Activated CD4-positive, alpha-beta memory T cell treated with anti-CD3 and anti-CD28 coated beads for 36 hours (primary cell): ENCODE measurements around the gene GRM7. TPM values are rescaled to one million over a fixed set of nuclear protein-coding genes. Genes with fewer than 3 reads are reported as not detected.

Experiments used
- CTCF ChIA-PET: fragments of 350-600 bp; sonication (Branson Sonifier 250); formaldehyde crosslinking; loops from one replicate; lab custom pipeline; 2021; ENCODE audit warnings: antibody characterized with exemption, inconsistent platforms; lab: Charles Lee
- POLR2A ChIA-PET: fragments of 350-600 bp; sonication (Branson Sonifier 250); formaldehyde crosslinking; loops from one replicate; lab custom pipeline; 2021; ENCODE audit warnings: antibody characterized with exemption; lab: Charles Lee
- DNase-seq: peaks from one replicate; pipeline ENCODE4 v3.0.0-alpha.2; 2020
- H3K27ac Mint-ChIP-seq: one replicate; pipeline ENCODE4 v1.8.0; 2021; ENCODE audit warnings: mixed read lengths
- H3K27me3 Mint-ChIP-seq: one replicate; pipeline ENCODE4 v1.8.0; 2021; ENCODE audit warnings: mixed read lengths
- H3K36me3 Mint-ChIP-seq: one replicate; pipeline ENCODE4 v1.8.0; 2021; ENCODE audit warnings: mixed read lengths
- H3K4me1 Mint-ChIP-seq: one replicate; pipeline ENCODE4 v1.8.0; 2021; ENCODE audit warnings: low read depth, mixed read lengths
- H3K4me3 Mint-ChIP-seq: one replicate; pipeline ENCODE4 v1.8.0; 2021; ENCODE audit warnings: mild to moderate bottlenecking, mixed read lengths
- H3K9me3 Mint-ChIP-seq: one replicate; pipeline ENCODE4 v1.8.0; 2021; ENCODE audit warnings: mixed read lengths
- intact Hi-C: fragments of 100-400 bp; cut with micrococcal nuclease; formaldehyde crosslinking; loops from one replicate; pipeline ENCODE4 v1.15.1; 2023
- total RNA-seq, 2 experiments: library from RNA; stranded (reverse); gene quantifications; one replicate each; pipeline ENCODE4 v1.2.3, GENCODE V29; 2021

GRM7 gene
- total RNA-seq, 2 experiments from 2014 or later = not detected

GRCh38 chr3:7678521-7678920 is 817.6 kb downstream of the GRM7 start:
- Mint-ChIP-seq H3K27me3 (no peaks in the 10 kb centered on the region), H3K36me3 (no peaks in the 10 kb centered on the region), H3K27ac (no peak overlapping the region), H3K4me3 (no peak overlapping the region), H3K9me3 (peaks cover 3% of the 10 kb centered on the region), H3K4me1 (no peaks in the 10 kb centered on the region)
- DNase-seq = no peak
- POLR2A ChIA-PET = no interaction called here
- intact Hi-C loops = no loop called here
- CTCF ChIA-PET = no interaction called here

GRCh38 chr3:7682822-7683229 is 821.9 kb downstream of the GRM7 start:
- Mint-ChIP-seq H3K9me3 (peaks cover 3% of the 10 kb centered on the region), H3K36me3 (no peaks in the 10 kb centered on the region), H3K27me3 (no peaks in the 10 kb centered on the region), H3K4me1 (no peaks in the 10 kb centered on the region), H3K27ac (no peak overlapping the region), H3K4me3 (no peak overlapping the region)
- DNase-seq = no peak
- POLR2A ChIA-PET = no interaction called here
- intact Hi-C loops = no loop called here
- CTCF ChIA-PET = no interaction called here

- Mint-ChIP-seq H3K27ac (no peak overlapping the region), H3K36me3 (no peaks in the 10 kb centered on the region), H3K9me3 (peaks cover 3% of the 10 kb centered on the region), H3K27me3 (no peaks in the 10 kb centered on the region), H3K4me1 (no peaks in the 10 kb centered on the region), H3K4me3 (no peak overlapping the region)
- intact Hi-C loops = no loop called here
- ChIA-PET POLR2A (no interaction called here), CTCF (no interaction called here)
- no peak for DNase-seq
These were observed 822.5 kb downstream of the GRM7 start for GRCh38 chr3:7683426-7683825.

GRCh38 chr3:7684182-7684715 is 823.3 kb downstream of the GRM7 start:
- no peaks in the 10 kb centered on the region for H3K27me3 Mint-ChIP-seq
- H3K4me1 Mint-ChIP-seq = no peaks in the 10 kb centered on the region
- H3K36me3 Mint-ChIP-seq = no peaks in the 10 kb centered on the region
- no peak overlapping the region for H3K4me3 Mint-ChIP-seq
- ChIA-PET CTCF (interaction anchor here (0.6 kb wide), 1 partner anchor 204 kb away, joined by 3 read pairs; no protein-coding TSS in a partner anchor), POLR2A (no interaction called here)
- no peak for DNase-seq
- H3K27ac Mint-ChIP-seq = no peak overlapping the region
- intact Hi-C loops = no loop called here
- peaks cover 3% of the 10 kb centered on the region for H3K9me3 Mint-ChIP-seq

DNA sequence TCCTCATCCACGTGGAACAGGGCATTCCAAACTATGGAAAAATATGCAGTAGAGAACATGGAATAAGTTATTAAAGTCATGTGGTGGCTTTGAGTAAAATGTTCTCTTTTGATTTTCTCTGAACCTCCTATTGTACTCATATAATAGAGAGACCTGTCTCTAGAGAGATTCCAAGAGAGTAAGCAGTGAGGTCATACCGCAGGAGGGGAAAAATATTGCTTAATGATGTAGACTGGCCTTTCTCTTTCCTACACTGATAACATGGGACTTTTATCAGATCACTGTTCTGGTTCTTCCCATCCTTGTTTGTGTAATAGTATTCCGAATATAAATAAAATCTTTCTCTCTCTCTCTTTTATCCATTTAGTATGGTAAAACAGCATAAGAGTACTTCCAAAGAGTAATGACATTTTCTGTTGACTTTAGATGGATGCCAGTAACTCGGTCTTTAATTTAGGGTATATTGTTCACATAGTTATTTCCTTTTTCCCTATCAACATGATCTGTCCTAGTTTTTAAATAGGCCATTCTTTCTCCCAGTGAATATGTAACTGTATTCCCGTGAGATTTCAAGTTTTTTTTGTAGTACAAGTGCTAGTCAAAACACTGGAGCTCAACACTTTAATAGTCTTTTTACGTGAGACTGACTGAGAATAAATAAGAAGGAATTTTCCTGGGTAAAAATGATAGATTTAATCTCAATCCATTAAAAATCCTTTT is 826.7 kb downstream of the GRM7 start:
- Mint-ChIP-seq H3K4me1 (no peaks in the 10 kb centered on the region), H3K27me3 (no peaks in the 10 kb centered on the region), H3K36me3 (no peaks in the 10 kb centered on the region), H3K27ac (no peak overlapping the region), H3K4me3 (no peak overlapping the region), H3K9me3 (no peaks in the 10 kb centered on the region)
- intact Hi-C loops = no loop called here
- no peak for DNase-seq
- ChIA-PET POLR2A (no interaction called here), CTCF (no interaction called here)

DNA sequence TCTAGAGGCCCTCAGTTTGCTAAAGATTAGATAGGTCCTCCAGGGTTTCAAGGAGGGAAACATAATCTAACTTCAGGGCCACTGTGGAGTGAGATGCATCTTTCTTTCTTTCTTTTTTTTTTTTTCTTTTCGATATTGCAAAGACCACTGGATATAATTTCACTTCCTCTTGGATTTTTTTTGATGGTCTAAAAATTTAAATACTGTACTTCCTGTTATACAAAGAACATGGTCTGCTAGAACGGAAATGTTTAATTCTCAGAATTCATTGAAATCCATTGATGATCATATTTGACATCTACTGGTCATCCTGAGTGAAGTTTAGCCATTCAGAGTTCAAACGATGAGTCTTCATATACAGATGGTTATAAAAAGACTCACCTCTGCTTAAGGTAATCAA is 832.0 kb downstream of the GRM7 start:
- ChIA-PET CTCF (no interaction called here), POLR2A (no interaction called here)
- Mint-ChIP-seq H3K36me3 (no peaks in the 10 kb centered on the region), H3K4me3 (no peak overlapping the region), H3K9me3 (no peaks in the 10 kb centered on the region), H3K27me3 (no peaks in the 10 kb centered on the region), H3K27ac (no peak overlapping the region), H3K4me1 (no peaks in the 10 kb centered on the region)
- no peak for DNase-seq
- intact Hi-C loops = no loop called here

- ChIA-PET POLR2A (no interaction called here), CTCF (no interaction called here)
- DNase-seq = no peak
- Mint-ChIP-seq H3K27me3 (no peaks in the 10 kb centered on the region), H3K4me3 (no peak overlapping the region), H3K36me3 (no peaks in the 10 kb centered on the region), H3K9me3 (no peaks in the 10 kb centered on the region), H3K27ac (no peak overlapping the region), H3K4me1 (no peaks in the 10 kb centered on the region)
- intact Hi-C loops = no loop called here
These were observed 833.1 kb downstream of the GRM7 start for GRCh38 chr3:7693976-7694375.

DNA sequence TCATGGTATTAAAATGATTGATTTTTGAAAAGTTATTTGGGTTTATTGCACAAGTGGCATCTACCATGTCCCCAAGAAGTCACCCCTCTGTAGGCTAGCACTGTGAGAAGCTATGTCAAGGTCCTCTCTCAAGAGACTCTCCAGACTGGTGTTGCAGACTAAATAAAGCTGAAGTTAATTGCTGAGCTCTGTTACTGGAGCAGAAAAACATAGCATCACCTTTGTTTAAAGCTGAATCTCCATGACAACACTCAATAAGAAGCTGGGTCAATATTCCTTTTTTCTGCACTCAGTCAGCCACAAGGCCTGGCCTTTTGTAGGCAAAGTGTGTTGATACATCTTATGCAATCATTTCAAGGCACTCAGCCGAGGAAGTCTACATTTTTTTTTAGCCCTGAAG is 834.1 kb downstream of the GRM7 start:
- no peaks in the 10 kb centered on the region for H3K36me3 Mint-ChIP-seq
- no peak overlapping the region for H3K4me3 Mint-ChIP-seq
- ChIA-PET CTCF (no interaction called here), POLR2A (no interaction called here)
- intact Hi-C loops = no loop called here
- no peaks in the 10 kb centered on the region for H3K9me3 Mint-ChIP-seq
- no peaks in the 10 kb centered on the region for H3K4me1 Mint-ChIP-seq
- no peaks in the 10 kb centered on the region for H3K27me3 Mint-ChIP-seq
- H3K27ac Mint-ChIP-seq = no peak overlapping the region
- no peak for DNase-seq

GRCh38 chr3:7696320-7696719 is 835.4 kb downstream of the GRM7 start:
- no peak for DNase-seq
- Mint-ChIP-seq H3K27ac (no peak overlapping the region), H3K4me3 (no peak overlapping the region), H3K4me1 (no peaks in the 10 kb centered on the region), H3K27me3 (no peaks in the 10 kb centered on the region), H3K36me3 (no peaks in the 10 kb centered on the region), H3K9me3 (no peaks in the 10 kb centered on the region)
- ChIA-PET CTCF (no interaction called here), POLR2A (no interaction called here)
- intact Hi-C loops = no loop called here

DNA sequence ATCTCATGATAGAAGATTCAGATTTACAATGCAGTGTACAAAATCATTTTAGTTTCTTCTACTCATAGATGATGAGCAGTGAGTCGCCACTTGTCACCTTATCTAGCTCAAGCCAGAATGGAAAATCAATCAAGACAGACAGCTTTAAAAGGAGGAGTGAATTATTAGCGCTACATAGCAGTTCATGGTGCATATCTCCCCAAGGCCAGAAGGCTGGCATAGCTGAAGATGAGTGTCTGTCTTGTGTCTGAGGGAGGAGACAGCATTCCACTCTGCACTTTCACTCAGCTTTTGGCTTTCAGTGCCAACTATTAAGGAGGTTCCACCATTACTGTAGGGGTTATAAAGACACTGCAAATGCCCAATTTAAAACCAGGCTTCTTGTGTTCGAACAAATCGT is 836.6 kb downstream of the GRM7 start:
- intact Hi-C loops = no loop called here
- CTCF ChIA-PET = no interaction called here
- Mint-ChIP-seq H3K27ac (no peak overlapping the region), H3K36me3 (no peaks in the 10 kb centered on the region), H3K4me3 (no peak overlapping the region), H3K27me3 (no peaks in the 10 kb centered on the region), H3K9me3 (no peaks in the 10 kb centered on the region), H3K4me1 (no peaks in the 10 kb centered on the region)
- POLR2A ChIA-PET = no interaction called here
- DNase-seq = no peak

- no peaks in the 10 kb centered on the region for H3K4me1 Mint-ChIP-seq
- no peaks in the 10 kb centered on the region for H3K9me3 Mint-ChIP-seq
- CTCF ChIA-PET = interaction anchor here (0.7 kb wide), 1 partner anchor 1744 kb away, joined by 3 read pairs; no protein-coding TSS in a partner anchor
- POLR2A ChIA-PET = no interaction called here
- DNase-seq = no peak
- intact Hi-C loops = no loop called here
- H3K27ac Mint-ChIP-seq = no peak overlapping the region
- no peak overlapping the region for H3K4me3 Mint-ChIP-seq
- H3K27me3 Mint-ChIP-seq = no peaks in the 10 kb centered on the region
- H3K36me3 Mint-ChIP-seq = no peaks in the 10 kb centered on the region
These were observed 839.6 kb downstream of the GRM7 start for GRCh38 chr3:7700539-7700938.

- Mint-ChIP-seq H3K9me3 (no peaks in the 10 kb centered on the region), H3K27ac (no peak overlapping the region), H3K4me1 (no peaks in the 10 kb centered on the region), H3K4me3 (no peak overlapping the region), H3K36me3 (no peaks in the 10 kb centered on the region), H3K27me3 (no peaks in the 10 kb centered on the region)
- ChIA-PET CTCF (interaction anchor here (0.7 kb wide), 1 partner anchor 1745 kb away, joined by 3 read pairs; no protein-coding TSS in a partner anchor), POLR2A (no interaction called here)
- DNase-seq = no peak
- intact Hi-C loops = no loop called here
These were observed 840.1 kb downstream of the GRM7 start for GRCh38 chr3:7700977-7701376.

DNA sequence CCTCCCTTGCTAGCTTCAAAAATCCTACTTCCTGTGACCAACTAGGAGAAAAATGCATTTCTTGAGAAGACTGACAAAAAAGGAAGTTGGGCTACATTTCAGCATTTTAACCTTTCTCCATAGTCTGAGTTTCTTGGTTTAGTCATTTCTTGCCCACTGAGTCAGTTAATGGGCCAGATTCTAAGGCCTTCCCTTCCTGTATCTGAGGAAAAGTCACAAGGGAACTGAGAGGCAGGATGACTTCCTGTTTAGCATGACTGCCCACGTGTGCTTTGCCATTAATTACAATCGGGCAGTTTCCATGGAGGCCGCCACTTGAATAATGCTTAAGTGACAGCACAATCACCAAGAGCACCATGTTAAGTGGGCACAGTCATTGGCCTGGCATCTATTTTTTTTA is 846.3 kb downstream of the GRM7 start:
- Mint-ChIP-seq H3K36me3 (no peaks in the 10 kb centered on the region), H3K9me3 (no peaks in the 10 kb centered on the region), H3K27me3 (no peaks in the 10 kb centered on the region), H3K4me1 (peaks cover 3% of the 10 kb centered on the region), H3K4me3 (no peak overlapping the region), H3K27ac (no peak overlapping the region)
- intact Hi-C loops = no loop called here
- DNase-seq = no peak
- ChIA-PET POLR2A (no interaction called here), CTCF (no interaction called here)
